Colonic mucosa (tissue), 4 donors: ENCODE results near the gene FGD1. TPM values are rescaled to one million over a fixed set of nuclear protein-coding genes. Genes with fewer than 3 reads are reported as not detected.

Source experiments
- DNase-seq: peaks from one replicate; pipeline ENCODE4 v3.0.0-alpha.2; 2020
- H3K27ac ChIP-seq: fragments of 200-600 bp; one replicate; pipeline ENCODE4 v1.8.0; 2021
- H3K27me3 ChIP-seq: fragments of 200-600 bp; one replicate; pipeline ENCODE4 v1.8.0; 2021
- H3K36me3 ChIP-seq: fragments of 200-600 bp; one replicate; pipeline ENCODE4 v1.8.0; 2021
- H3K4me1 ChIP-seq: fragments of 200-600 bp; one replicate; pipeline ENCODE4 v1.8.0; 2021; ENCODE audit warnings: mild to moderate bottlenecking
- H3K4me3 ChIP-seq: fragments of 200-600 bp; one replicate; pipeline ENCODE4 v1.8.0; 2021
- H3K9ac ChIP-seq, 2 donors: one replicate each; pipeline ENCODE4 v1.7.0; 2013; ENCODE audit warnings: control low read depth in 2 of 2, low read depth in 2 of 2, low read length in 2 of 2
- H3K9me3 ChIP-seq: fragments of 200-600 bp; one replicate; pipeline ENCODE4 v1.8.0; 2021
- intact Hi-C: fragments of 100-400 bp; cut with DNase I; formaldehyde crosslinking; loops from one replicate; pipeline ENCODE4 v1.14.1; 2022
- total RNA-seq, 2 donors: library from RNA; stranded (reverse); fragmentation: NEBNext Ultra II Directional in 1 of 2; extraction: Animal tissue kit (Norgen Biotek cat#: 25700) in 1 of 2; gene quantifications; one replicate each; pipeline ENCODE4 v1.2.1, GENCODE V29; 2021
- TF ChIP-seq, protein P1 (sequence below): fragments of 200-600 bp; IDR thresholded peaks from one replicate; pipeline ENCODE4 v1.8.0; 2022; ENCODE audit warnings: antibody characterized with exemption, mild to moderate bottlenecking
- donor health status: healthy.
- donor health status: DM: no; HTN: no; CAD: no.
- donor health status: DM: no; HTN: no; CAD: no.

The FGD1 gene
- total RNA-seq, 2 donors from 2014 or later, result 4.9 to 5.5 TPM

DNA sequence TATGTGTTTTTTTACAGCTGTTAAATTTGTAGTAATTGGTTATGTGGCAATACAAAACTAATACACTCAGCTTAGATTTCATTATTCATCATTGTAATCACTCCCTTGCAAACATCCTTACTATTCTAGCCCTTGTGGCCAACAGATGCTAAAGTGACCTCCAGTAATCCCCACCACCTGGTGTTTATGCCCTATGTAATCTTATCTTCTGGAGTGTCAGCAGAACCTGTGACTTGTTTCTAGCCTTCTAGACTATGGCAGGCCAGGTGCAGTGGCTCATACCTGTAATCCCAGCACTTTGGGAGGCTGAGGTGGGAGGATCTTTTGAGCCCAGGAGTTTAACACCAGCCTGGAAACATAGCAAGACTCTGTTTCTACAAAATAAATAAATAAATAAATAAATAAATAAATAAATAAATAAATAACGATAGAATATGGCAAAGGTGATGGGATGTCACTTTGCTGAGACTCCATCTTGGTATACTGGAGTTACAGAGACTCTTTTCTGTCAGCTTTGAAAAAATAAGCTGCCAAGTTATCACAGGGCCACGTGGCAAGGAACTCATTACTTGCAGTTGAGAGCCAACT is 68.1 kb downstream of the FGD1 start:
- intact Hi-C loops, result no loop called here
- Histone ChIP-seq H3K27ac (no peak overlapping the region), H3K36me3 (no peaks in the 10 kb centered on the region), H3K4me3 (no peak overlapping the region), H3K4me1 (no peaks in the 10 kb centered on the region), H3K9ac (no peak overlapping the region), H3K9me3 (no peaks in the 10 kb centered on the region), H3K27me3 (no peaks in the 10 kb centered on the region)
- no peak for DNase-seq
- TF ChIP-seq, protein P1, sequence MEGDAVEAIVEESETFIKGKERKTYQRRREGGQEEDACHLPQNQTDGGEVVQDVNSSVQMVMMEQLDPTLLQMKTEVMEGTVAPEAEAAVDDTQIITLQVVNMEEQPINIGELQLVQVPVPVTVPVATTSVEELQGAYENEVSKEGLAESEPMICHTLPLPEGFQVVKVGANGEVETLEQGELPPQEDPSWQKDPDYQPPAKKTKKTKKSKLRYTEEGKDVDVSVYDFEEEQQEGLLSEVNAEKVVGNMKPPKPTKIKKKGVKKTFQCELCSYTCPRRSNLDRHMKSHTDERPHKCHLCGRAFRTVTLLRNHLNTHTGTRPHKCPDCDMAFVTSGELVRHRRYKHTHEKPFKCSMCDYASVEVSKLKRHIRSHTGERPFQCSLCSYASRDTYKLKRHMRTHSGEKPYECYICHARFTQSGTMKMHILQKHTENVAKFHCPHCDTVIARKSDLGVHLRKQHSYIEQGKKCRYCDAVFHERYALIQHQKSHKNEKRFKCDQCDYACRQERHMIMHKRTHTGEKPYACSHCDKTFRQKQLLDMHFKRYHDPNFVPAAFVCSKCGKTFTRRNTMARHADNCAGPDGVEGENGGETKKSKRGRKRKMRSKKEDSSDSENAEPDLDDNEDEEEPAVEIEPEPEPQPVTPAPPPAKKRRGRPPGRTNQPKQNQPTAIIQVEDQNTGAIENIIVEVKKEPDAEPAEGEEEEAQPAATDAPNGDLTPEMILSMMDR, result no peak

DNA sequence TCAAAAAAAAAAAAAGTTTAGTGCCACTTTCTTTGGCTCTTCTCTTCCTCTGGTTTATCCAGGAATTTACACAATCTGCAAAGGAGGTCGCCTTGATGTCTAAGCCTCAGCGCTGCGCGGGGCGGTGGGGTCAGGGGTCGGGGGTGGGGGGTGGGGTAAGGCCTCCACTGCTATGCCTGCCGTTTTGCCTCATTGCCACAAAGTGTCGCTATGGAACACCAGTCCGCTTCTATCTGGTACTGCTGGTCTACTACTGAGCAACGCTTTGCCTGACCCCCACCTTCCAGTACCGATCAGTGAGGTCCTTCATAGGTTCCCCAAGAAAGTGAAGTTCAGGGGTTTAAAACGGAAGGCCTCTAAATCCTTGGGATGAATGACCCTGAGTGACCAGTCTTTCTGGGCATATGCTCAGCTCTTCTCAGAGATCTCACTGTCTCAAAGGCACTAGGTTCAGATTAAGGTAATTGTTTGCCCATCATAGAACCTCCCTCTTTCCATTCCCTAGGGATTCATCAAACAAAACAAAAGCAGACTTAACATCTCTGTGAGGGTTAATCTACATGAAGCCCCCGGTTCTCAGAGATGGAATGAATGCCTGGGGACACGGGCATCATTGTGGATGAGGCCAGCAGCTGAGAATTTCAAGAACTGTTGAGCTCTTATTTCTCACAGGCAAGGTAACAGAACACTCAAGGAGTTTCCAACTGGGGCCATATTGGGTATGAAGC is 72.7 kb downstream of the FGD1 start:
- no peak overlapping the region for H3K4me3 ChIP-seq
- TF ChIP-seq, protein P1, result no peak
- no peak for DNase-seq
- no peaks in the 10 kb centered on the region for H3K36me3 ChIP-seq
- H3K27ac ChIP-seq, result no peak overlapping the region
- no peaks in the 10 kb centered on the region for H3K4me1 ChIP-seq
- no peaks in the 10 kb centered on the region for H3K9me3 ChIP-seq
- no peak overlapping the region for H3K9ac ChIP-seq
- intact Hi-C loops, result no loop called here
- H3K27me3 ChIP-seq, result no peaks in the 10 kb centered on the region

DNA sequence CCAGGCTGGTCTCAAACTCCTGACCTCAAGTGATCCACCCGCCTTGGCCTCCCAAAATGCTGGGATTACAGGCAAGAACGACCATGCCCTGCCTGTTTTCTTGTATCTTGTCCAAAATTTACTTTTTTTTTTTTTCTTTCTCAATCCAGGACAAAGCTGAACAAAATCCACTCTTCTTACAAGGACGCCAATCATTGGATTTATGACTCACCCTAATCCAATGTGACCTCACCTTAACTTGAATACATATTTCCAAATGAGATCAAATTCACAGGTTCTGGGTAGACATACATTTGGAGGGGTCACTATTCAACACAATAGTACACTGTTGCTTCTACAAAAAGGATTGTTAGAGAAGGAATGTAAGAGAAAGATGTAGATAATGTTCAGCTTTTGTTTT is 73.9 kb downstream of the FGD1 start:
- TF ChIP-seq, protein P1, result no peak
- Histone ChIP-seq H3K27ac (no peak overlapping the region), H3K4me1 (no peaks in the 10 kb centered on the region), H3K9me3 (no peaks in the 10 kb centered on the region), H3K27me3 (no peaks in the 10 kb centered on the region), H3K36me3 (no peaks in the 10 kb centered on the region), H3K9ac (no peak overlapping the region), H3K4me3 (no peak overlapping the region)
- DNase-seq, result no peak
- intact Hi-C loops, result no loop called here

DNA sequence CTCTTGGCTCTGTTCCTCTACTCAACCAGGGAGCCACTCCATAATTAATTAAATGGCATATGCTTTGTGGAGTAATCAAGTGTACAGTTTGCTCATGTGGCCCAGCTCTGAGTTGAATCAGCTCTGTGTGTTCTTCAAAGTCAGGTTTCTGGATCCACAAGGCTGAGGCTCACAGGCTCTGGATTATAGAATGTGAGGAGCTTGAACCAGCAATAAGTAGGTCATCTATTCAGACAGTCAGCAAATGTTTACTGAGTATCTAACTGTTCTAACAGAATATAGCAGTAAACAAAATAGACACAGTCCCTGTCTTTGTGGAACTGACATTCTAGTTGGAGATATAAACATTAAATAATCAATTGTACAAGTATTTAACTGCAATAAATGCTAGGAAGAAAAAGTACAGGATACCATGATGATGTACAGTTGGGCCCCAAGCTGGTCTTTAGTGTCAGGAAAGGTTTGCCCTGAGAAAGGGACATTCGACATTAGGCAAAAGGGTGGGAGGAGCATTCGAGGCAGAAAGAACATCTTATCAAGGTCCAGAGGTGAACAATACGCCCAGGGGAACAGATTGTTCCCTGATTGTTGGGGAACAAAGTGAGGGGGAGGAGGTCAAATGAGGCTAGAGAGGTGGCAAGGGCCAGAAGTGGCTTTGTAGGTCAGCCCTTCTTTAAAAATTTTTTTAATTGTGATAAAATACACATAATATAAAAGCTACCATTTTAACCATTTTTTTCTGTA is 76.3 kb downstream of the FGD1 start:
- Histone ChIP-seq H3K9ac (no peak overlapping the region), H3K4me1 (no peaks in the 10 kb centered on the region), H3K9me3 (no peaks in the 10 kb centered on the region), H3K4me3 (no peak overlapping the region), H3K27me3 (no peaks in the 10 kb centered on the region), H3K36me3 (no peaks in the 10 kb centered on the region), H3K27ac (no peak overlapping the region)
- intact Hi-C loops, result no loop called here
- TF ChIP-seq, protein P1, result no peak
- no peak for DNase-seq

DNA sequence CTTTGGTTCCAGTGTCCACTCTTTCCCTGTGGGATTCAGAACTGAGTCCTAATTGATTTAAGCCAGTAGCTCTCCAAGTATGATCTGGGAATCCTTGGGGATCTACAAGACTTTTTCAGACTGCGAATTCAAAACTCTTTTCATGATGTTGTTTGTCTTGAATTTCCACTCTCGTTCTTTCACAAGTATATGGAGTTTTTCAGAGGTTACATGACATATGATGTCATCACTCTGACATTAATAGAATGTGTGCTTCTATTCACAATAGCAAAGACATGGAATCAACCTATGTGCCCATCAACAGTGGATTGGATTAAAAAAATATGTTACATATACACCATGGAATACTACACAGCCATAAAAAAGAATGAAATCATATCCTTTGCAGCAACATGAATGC is 79.1 kb downstream of the FGD1 start:
- Histone ChIP-seq H3K4me1 (no peaks in the 10 kb centered on the region), H3K27me3 (no peaks in the 10 kb centered on the region), H3K4me3 (no peak overlapping the region), H3K9ac (no peak overlapping the region), H3K9me3 (no peaks in the 10 kb centered on the region), H3K27ac (no peak overlapping the region), H3K36me3 (no peaks in the 10 kb centered on the region)
- TF ChIP-seq, protein P1, result no peak
- DNase-seq, result no peak
- intact Hi-C loops, result no loop called here
